DMS 273 (cell line): Measurements from ENCODE around the gene TNIK.

ENCODE experiments used
- DNase-seq: peaks from one replicate; lab custom pipeline; 2025; ENCODE audit not compliant: unreplicated experiment; lab: John Stamatoyannopoulos, UW

Gene TNIK

DNA sequence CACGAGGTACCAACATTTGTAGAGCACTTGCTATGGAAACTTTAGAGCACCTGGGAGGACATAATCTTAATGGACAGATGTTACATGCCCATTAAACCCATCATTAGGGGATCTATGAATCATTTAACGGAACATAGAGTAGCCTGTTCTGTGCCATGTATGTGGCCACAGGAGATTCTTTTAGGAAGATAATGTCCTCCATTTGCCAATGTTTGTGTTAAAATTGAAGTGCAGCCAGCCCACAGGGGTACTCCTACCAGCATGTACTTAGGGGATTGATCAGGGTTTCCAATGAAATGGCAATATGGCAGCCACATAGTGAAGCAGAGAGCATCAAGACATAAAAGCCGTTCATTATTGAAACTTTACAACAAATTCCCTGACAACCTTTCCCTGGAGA lies 70.7 kb downstream of the TNIK start:
- DNase-seq, result peak; percentile 58

DNA sequence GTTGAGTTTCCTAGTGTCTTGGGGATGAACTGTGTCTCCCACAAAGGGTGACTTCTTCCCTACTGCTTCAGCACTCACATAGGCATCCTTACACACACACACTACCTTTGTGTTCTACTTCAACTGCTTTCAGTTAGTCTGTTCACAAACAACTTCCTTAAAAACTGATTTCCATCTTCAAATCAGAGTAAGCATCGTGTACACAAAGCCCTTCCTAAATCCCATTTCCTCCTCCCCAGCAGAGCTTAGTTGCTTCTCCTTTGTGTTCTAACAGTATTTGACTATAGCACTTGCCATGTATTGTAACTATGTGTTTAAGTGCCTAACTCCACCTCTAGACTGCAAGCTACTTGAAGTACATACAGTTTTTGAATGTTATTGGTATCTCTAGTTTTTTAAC lies 71.7 kb downstream of the TNIK start:
- peak; percentile 37 for DNase-seq

DNA sequence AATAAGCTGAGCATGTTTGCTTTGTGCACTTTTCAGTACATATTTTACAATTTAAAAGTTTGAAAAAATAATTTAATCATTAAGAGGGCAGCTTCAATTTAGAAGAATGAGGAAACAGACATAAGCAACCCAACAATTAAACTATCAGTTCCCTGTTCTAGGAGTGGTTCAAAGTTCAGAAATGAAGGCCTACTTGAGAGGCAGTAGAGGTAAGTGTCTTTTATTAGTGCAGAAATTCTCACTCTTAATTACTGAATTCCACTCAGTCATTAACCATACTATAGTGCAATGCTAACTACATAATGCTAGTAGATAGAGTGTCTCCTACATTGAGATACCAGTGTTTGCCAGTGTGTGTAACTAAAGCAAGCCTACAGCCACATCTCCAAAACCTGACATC lies 73.1 kb downstream of the TNIK start:
- DNase-seq, result no peak

DNA sequence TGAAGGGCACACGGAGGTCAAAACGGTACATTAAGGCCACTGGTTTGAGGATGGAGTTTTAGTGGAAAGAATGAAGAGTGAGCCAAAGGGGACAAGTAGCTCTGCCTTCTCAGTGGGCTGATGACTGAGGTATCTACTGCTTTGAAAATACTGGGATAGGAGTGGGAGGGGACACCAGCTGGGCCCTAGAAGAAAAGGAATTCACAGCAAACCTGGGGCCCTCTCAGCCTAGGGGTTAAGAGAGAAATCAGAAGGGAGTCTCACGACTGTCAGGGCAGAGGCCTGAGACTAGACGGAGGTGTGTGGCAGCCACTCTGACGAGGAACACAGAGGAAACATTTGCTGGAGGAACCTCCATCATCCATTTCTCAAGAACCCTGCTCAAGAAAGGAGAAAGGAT lies 75.1 kb downstream of the TNIK start:
- DNase-seq, result no peak

DNA sequence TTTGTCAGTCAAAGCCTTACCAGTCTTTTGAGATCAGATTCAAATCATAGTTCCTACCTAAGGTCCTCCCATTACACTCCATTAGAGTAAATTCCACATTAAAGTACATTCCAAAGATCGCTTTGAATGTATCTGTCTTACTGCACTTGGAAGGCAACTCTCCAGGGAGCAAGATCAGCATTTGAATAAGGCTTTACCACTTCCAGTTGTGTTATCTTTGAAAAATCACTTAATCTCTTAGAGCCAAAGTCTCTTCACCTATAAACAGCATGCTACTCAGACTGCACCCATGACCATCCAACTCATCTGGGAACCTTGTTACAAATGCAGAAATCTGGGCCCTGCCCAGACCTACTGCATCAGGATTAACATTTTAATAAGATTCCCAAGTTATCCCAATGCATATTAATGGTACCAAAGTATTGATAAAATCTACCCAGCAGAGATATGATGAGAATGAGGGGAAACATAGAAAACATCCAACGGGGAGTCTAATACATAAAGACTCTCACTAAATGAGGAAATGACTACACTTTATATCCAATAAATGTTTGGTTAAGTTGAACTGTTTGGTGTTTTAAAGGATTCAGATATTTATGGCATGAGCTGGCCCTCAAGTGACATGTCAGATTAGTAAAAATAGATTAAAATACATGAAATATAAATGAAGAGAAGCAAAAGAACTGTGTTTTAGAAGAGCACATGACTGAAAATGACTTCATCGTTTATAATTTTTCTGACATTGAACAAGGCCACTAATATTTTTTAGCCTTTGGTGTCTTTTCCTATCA lies 75.9 kb downstream of the TNIK start:
- no peak for DNase-seq

DNA sequence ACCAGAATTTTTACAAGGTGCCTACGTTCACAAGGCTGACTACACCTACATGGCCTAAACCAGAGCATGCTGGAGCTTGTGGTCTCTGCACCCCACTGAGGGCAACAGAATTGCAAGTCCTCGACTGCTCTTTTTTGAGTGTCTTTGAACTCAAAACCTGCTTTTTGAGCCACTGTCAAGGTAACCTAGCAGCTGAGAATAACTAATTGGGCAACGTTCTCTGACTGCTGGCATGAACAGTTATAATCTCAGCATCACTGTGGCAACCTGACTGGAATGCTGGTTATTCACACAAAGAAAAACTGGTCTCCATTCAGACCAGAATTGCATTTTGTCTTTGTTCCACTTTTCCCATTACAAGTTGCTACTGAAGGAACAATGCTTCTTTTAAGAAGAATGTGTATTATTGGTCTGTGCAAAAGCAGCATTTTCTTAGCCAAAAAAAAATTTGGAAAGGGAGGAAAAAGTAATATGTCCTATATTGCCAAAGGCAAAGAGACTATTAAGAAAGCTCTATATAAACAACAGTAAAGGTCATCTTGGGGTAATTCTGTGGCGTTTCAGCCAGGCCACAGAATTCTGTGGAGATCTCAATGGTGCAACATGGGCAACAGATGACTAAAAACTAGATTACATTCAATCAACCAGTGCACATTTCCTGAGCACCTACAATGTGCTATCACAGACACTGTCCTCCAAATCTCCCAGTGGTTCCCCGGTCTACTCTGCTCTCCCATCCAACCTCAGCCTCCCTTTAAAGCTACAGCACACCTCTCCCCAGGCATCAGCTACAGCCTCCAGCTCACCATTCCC lies 76.8 kb downstream of the TNIK start:
- DNase-seq, result no peak

DNA sequence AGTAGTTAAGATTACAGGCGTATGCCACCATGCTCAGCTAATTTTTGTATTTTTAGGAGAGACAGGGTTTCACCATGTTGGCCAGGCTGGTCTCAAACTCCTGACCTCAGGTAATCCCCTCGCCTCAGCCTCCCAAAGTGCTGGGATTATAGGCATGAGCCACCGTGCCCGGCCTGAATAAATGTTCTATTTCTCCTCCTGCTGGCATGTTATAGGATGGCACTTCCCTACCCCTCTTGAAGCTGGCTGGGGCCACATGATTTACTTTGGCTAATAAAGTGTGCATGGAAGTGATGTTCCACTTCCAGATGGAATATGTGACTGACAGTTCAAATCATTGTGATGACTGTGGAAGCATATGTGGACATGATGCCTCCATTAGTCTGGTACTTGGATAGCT lies 77.9 kb downstream of the TNIK start:
- DNase-seq, result peak; percentile 47

DNA sequence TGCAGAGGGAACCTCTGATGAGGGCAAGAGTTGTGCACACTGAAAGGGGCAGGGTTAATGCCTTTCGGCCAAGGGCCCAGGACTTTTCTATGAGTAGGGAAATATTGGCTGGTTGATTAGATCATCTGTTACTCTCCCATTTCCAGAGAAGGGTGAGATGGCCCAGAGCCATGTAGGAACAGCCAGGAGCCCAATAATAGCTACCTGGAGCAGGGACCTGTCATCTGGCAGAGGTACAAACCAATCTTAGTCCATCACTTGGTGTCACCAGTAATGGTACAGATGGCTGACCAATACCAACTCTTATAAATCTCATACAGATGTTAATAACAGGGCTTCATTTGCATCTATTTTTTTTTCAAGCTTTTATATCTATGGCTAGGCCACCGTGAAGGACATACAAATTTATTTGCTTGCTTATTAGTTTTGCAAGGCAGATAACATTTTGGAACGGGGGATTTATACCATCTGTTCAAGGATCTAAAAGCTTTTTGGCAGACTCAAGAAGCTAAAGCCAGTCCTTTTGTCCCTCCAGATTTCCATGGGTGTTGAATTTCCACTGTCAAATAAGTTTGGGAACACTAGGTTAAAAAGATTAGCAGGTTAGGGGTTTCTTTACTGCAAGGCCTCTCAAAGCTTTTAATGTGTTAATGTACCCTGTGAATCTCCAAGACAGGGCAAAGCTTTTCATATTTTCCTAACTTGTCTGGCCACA lies 79.3 kb downstream of the TNIK start:
- peak; percentile 79 for DNase-seq

DNA sequence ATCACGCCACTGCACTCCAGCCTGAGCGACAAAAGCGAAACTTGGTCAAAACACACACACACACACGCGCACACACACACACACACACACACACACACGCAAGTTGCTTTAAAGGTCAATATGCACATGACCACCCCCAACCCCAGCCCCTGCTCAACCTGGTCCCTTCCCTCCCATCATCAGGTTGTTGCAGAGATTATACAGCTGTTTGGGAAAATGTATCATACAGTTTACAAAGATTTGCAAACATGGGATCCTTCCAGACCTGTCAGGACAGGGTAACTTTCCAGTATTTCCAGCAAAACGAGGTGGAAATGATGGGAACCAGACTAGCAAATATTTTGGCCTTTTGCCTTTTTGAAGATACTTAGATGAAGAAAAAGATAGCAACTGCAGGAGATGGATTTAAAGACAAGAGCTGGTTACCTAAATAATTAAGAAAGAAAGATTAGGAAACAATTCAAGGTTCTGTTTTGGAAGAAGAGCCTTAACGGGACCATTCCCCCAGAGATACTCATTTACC lies 80.2 kb downstream of the TNIK start:
- DNase-seq, result no peak

DNA sequence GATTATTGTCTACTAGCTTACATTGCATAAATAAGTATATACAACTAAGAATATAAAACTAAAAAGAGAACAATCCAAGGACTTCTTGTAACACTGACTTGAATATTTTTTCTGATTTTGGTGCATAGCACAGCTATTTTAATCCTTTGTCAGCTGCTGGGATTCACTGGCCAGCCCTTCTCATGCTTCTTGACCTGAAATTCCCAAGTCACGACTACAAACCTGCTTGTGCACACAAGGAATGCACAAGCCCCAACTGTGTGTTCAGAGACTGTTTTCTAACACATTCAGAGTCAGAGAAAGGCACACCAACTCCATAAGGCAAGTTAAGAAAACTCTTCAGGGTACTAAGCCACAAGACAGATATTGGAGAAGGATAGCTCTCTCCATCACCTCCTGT lies 80.9 kb downstream of the TNIK start:
- DNase-seq, result no peak

DNA sequence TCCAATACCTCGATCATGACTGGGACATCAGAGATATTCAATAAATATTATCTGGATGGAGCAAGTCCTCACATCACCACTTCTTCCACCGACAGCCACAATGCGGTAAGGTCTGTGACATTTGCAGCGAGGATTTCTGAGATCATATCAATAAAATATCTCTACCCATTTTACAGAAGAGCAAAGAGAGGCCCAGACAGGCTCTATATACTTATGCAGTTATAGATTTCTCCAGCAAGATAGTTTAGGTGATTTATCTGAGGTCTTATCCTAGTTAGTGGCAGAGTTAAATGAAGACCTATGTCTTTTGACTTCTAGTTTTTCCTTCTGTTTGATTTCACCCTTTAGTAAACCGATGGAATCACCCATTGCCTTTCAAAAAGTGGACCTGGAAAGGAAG lies 81.6 kb downstream of the TNIK start:
- DNase-seq, result no peak

DNA sequence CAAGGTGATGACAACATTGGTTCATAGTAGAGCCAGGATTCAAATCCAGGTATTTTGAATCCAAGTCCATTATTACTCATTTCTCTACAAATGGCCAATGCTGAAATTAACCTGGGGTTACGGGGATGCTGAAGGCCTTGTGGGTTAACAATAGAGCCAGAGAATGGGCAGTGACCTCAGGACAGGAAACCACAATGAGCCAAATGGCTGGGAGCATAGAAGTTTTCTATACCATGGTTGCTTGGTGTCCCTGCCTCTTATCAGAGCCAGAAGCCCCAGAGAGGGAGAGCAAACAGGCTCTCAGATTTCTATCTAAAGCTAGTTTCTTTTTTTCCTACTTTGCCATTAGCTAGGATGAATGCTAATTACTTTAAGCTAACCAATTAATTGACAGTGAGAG lies 82.3 kb downstream of the TNIK start:
- DNase-seq, result no peak

DNA sequence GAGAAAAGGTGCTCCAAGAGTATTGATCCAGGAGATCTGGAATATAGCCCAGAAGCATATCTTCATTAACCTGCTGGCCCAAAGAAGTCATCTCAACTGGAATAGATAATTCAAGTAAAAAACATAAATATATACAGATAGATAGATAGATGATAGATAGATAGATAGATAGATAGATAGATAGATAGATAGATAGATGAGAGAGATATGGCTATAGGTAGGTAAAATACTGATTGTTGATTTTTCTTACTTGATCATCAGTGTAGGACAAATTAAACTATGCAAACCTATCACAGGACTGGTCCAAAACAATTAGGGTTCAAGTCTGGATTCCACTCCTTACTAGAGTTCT lies 83.6 kb downstream of the TNIK start:
- DNase-seq, result no peak

DNA sequence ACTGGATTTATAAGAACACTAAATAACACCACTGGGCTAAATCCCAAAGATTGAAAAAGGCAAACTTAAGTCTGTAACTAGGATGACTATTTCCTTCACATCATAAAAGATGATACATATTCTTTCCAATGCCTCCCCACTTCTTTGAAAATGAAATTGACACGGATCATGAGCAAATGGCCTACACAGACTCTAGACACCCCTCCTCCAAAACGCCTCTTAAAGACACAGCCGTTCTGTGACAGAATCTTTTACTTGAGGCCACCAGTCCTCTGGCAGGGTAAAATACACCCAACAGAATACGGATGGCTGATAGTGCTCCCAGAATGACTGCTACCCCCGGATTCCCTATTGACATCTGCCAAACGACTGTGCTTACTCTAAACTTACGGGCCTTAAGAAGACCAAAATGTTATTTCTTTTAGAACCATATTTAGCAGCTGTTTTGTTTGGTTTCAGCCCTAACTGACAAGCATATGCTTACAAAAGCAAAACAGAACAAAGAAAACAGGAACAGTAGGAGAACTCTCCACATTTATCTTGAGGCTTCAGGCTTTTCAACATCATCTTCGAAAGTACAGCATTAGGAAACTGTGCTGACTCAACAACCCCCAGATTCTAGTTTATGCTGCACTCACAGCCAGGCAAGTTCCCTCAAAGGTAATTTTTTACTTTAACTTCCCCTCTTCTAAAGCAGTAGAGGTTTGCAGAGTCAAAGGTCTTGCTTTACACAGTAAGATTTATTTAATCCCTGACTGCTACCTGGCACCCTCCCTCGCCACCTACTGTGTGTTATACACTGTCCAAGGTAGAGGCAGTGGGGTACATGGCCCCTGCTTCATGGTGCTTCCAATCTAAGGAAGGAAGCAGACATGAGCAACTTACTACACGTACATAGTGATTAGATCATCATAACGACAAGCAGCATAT lies 84.3 kb downstream of the TNIK start:
- no peak for DNase-seq

DNA sequence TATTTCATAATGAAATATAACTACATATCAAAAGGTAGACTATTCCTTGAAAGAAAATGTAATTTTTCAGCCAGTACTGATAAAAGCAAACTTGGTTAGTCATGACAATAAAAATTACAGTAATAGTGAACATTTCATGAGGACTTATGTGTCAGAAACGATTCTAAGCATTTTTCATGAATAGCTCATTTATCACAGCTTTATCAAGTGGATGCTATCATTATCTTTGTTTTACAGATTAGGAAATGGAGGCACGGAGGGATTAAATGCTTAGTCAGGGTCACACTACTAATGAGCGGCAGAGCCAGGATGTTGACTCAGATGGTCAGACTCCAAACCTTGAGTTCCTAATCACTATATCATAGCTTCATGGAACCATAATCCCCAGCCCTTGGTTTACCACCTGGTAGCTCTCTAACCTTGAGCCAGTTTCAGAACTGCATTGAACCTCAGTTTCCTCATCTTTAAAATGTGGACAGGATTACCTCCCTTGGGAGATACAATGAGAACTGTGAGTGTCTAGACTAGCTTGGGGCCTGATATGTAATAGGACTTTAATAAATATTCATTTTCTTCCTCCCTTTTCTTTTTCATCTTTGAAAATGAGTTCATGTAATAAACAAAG lies 85.4 kb downstream of the TNIK start:
- no peak for DNase-seq

DNA sequence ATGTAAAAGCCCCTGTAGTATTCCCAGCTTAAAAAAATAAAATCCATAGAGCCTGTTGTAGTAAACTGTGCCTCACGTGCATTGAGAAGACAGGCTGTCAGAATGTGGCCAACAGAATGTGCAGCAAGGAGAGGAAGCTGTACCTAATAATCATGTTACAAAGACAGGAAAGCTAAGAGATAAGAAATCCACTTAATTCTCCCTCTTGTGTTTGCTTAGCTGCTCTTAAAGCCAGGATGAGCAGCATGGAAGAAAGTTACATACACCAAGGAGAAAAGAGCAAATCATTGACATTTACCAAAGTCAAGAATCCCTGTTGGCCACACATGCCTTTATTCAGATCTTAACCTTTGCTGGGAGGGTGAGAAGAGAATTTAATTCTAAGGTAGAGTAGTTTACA lies 85.9 kb downstream of the TNIK start:
- DNase-seq, result peak; percentile 31

DNA sequence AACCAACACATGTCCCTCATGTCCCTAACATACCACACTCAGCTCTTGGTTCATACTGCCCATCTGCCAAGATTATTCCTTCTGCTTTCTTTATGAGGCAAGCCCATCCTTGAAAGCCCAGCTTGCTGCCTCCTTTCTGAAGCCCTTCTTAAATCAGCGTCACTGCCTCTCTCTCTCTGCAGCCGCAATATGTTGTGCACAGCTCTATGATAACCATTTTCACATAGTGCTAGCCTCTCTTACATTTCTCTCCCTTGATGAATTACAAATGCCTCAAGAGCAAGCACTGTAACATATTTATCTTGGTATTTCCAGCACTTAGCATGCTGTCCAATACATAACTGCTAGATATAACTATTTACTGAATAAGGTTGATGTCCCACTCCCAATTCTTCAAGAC lies 86.5 kb downstream of the TNIK start:
- DNase-seq, result peak; percentile 54

DNA sequence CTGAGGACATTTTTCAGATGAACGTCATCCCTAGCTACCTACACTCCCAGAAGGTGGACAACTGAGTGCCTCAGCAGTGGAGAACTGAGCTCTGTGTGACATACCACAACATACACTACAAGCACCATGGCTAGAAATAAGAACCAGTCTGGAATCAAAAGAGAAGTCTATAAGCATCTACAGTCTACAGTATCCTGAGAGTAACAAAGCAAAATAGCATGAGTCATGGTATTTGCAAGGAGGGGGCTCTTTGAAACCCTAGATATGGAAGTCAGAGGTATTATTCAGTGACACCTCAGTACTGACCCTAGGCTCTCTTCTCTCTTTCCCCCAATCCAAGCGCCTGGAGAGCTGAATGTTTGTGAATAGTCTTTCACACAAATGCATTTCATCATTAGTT lies 87.5 kb downstream of the TNIK start:
- no peak for DNase-seq

DNA sequence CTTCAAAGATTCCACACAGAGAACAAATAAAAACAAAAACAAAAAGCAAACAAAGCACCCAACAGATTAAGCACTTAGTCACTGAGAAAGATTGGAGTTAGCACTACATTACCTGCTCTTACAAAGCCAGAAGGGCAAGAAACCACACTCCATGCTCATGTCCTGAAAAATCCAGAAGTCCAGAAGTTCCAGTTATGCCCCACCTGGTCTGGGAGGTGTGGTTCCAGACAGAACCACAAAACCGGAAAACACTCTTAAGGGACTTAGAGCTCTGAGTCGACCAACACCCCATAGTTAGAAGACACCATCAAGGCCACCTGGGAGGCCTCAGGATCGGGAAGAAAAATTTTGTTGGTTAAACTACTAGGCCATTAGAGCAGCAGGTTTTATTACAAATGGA lies 88.9 kb downstream of the TNIK start:
- no peak for DNase-seq

DNA sequence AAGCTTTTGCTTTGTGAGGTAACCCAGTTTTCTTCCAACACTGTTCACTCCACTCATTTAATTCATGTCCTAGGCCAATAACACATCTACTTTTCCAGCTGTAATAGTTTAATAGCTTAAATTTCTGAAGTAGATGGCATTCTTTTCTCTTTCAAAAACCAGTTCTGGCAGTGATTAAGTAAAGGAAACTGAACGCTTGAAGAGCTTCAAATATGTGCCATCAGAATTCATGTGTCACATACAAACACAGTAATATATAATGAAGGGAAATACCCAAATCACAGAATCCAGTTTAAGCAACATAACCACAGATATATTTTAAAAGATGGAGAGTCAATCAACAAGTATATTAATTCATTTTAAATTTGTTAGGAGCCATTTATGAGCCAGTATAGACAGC lies 91.0 kb downstream of the TNIK start:
- DNase-seq, result no peak
